ENCODE results near the gene ADPRHL1.

GRCh38 chr13:113452466-113452865, 822 bp downstream of the ADPRHL1 start:
- TF ChIP-seq SPI1 (IDR thresholded peaks at IDR 0.05; ENCODE audit: low read depth, low read length) (no peak), POLR2AphosphoS5 (IDR thresholded peaks at IDR 0.05; ENCODE audit: low read depth, low read length) (no peak)
